HUES64 (cell line): ENCODE measurements around the gene CYCS.
"Not testable (repeated sequence)": the region's sequence is repeated elsewhere in the genome, so short reads cannot be mapped to it uniquely, and the experiment has no call there.

Source experiments
- H3K27ac ChIP-seq: 2 replicates; pipeline ENCODE4 v1.7.0; 2013; ENCODE audit warnings: low read depth, low read length, inconsistent platforms
- H3K27me3 ChIP-seq: 2 replicates; pipeline ENCODE4 v1.6.1; 2013; ENCODE audit warnings: mild to moderate bottlenecking, low read length; ENCODE audit not compliant: insufficient read depth
- H3K36me3 ChIP-seq: 2 replicates; pipeline ENCODE4 v1.6.1; 2013; ENCODE audit warnings: mild to moderate bottlenecking, low read length; ENCODE audit not compliant: insufficient read depth
- H3K4me1 ChIP-seq: 2 replicates; pipeline ENCODE4 v1.6.1; 2013; ENCODE audit warnings: mild to moderate bottlenecking, low read length, moderate library complexity; ENCODE audit not compliant: insufficient read depth
- H3K4me3 ChIP-seq: 2 replicates; pipeline ENCODE4 v1.5.1; 2013; ENCODE audit warnings: mild to moderate bottlenecking, low read length, moderate library complexity
- H3K9ac ChIP-seq: 2 replicates; pipeline ENCODE4 v1.6.1; 2013; ENCODE audit warnings: mild to moderate bottlenecking, low read depth, low read length
- H3K9me3 ChIP-seq: 2 replicates; pipeline ENCODE4 v1.6.1; 2013; ENCODE audit warnings: low read depth, low read length; ENCODE audit not compliant: insufficient read depth
- WGBS: fragments of 150-250, 120-280 bp; methylation state at CpG from one replicate; pipeline ENCODE4 v1.1.7; 2013; ENCODE audit warnings: missing lambda C conversion rate; 5-methylcytosine and 5-hydroxymethylcytosine counted together

Gene CYCS

GRCh38 chr7:25091779-25092178 lies 33.3 kb downstream of the CYCS start:
- H3K27me3 ChIP-seq = no peaks in the 10 kb centered on the region
- H3K4me1 ChIP-seq = no peaks in the 10 kb centered on the region
- H3K27ac ChIP-seq = no peak overlapping the region
- WGBS = 85% methylated on average over 2 of the region's 4 CpGs
- H3K36me3 ChIP-seq = no peaks in the 10 kb centered on the region
- H3K9ac ChIP-seq = no peak overlapping the region
- no peaks in the 10 kb centered on the region for H3K9me3 ChIP-seq
- H3K4me3 ChIP-seq = no peak overlapping the region

- Histone ChIP-seq H3K27me3 (no peaks in the 10 kb centered on the region), H3K27ac (no peak overlapping the region), H3K36me3 (no peaks in the 10 kb centered on the region), H3K9ac (no peak overlapping the region), H3K9me3 (no peaks in the 10 kb centered on the region), H3K4me3 (no peak overlapping the region), H3K4me1 (no peaks in the 10 kb centered on the region)
- 88% methylated on average over 1 of the region's 1 CpG for WGBS
These were observed 33.9 kb downstream of the CYCS start for GRCh38 chr7:25091176-25091575.

DNA sequence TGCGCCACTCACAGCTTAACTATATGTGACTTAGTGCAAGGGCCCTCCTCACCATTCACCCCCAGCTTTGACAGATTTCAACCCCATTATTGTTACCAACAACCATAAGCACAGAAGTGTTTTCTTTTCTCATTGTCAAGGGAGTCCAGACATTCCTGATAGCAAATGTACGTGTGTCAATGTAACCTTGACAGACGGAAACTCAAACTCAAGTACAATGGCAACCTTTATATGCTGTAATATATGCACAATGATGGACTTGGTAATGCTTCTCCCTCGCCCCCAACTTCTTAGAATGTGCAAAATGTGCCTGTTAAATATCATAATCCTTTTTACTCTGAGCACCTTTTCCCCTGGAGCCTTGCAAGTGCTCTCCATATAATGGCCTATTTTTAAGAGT lies 34.7 kb downstream of the CYCS start:
- Histone ChIP-seq H3K36me3 (no peaks in the 10 kb centered on the region), H3K27ac (no peak overlapping the region), H3K4me3 (no peak overlapping the region), H3K4me1 (no peaks in the 10 kb centered on the region), H3K27me3 (no peaks in the 10 kb centered on the region), H3K9ac (no peak overlapping the region), H3K9me3 (no peaks in the 10 kb centered on the region)
- 88% methylated on average over 4 of the region's 4 CpGs for WGBS

GRCh38 chr7:25087855-25088254 lies 37.2 kb downstream of the CYCS start:
- 100% methylated on average over 1 of the region's 2 CpGs for whole genome bisulfite sequencing
- H3K9ac ChIP-seq = no peak overlapping the region
- no peaks in the 10 kb centered on the region for H3K36me3 ChIP-seq
- H3K27ac ChIP-seq = no peak overlapping the region
- H3K27me3 ChIP-seq = no peaks in the 10 kb centered on the region
- no peak overlapping the region for H3K4me3 ChIP-seq
- H3K4me1 ChIP-seq = no peaks in the 10 kb centered on the region
- H3K9me3 ChIP-seq = no peaks in the 10 kb centered on the region

DNA sequence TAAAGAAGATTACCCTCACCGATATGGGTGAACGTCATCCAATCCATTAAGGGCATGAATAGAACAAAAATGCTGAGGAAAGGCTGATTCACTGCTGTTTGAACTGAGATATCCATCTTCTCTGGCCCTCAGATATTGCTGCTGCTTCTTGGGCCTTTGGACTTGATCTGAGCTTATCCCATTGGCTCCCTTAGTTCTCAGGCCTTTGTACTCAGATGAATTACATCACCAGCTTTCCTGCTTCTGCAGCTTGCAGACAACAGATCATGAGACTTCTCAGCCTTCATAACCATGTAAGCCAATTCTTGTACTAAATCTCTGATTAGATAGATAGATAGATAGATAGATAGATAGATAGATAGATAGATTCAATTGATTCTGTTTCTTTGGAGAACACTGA lies 40.2 kb downstream of the CYCS start:
- no peak overlapping the region for H3K4me3 ChIP-seq
- 86% methylated on average over 2 of the region's 2 CpGs for WGBS

DNA sequence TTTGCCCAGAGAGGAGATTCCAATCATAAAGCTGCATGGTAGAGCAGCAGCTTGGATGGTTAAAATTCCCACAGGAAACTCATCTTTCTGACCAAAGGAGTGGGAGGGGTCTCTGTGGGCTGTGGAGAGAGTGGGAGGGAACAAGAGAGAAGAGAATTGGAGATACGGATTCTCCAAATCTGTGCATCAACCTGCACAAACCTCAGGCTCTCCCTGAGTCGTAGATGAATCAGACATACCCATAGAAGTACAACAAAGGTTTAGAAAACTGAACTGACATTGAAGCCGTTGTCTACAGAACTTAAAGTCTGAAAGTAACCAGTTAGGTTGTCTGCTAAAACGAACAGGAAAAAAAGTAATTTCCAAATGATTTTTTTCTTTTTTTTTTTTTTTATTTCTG lies 41.9 kb downstream of the CYCS start:
- no peaks in the 10 kb centered on the region for H3K9me3 ChIP-seq
- WGBS = 85% methylated on average over 4 of the region's 4 CpGs
- no peak overlapping the region for H3K4me3 ChIP-seq
- H3K36me3 ChIP-seq = no peaks in the 10 kb centered on the region
- no peak overlapping the region for H3K27ac ChIP-seq
- H3K27me3 ChIP-seq = no peaks in the 10 kb centered on the region
- H3K9ac ChIP-seq = no peak overlapping the region
- H3K4me1 ChIP-seq = no peaks in the 10 kb centered on the region

More for the DNA sequence above, 40.2 kb downstream of the CYCS start:
- no peaks in the 10 kb centered on the region for H3K36me3 ChIP-seq
- no peak overlapping the region for H3K9ac ChIP-seq
- no peaks in the 10 kb centered on the region for H3K9me3 ChIP-seq
- H3K4me1 ChIP-seq = no peaks in the 10 kb centered on the region
- no peak overlapping the region for H3K27ac ChIP-seq
- H3K27me3 ChIP-seq = no peaks in the 10 kb centered on the region

- H3K27me3 ChIP-seq = not testable (repeated sequence)
- WGBS = 89% methylated on average over 4 of the region's 4 CpGs
These were observed 43.0 kb downstream of the CYCS start for GRCh38 chr7:25082041-25082440.

GRCh38 chr7:25077096-25077495 lies 48.0 kb downstream of the CYCS start:
- no peak overlapping the region for H3K9ac ChIP-seq
- H3K27me3 ChIP-seq = no peaks in the 10 kb centered on the region
- no peaks in the 10 kb centered on the region for H3K4me1 ChIP-seq
- WGBS = 90% methylated on average over 3 of the region's 4 CpGs
- no peak overlapping the region for H3K4me3 ChIP-seq
- no peaks in the 10 kb centered on the region for H3K9me3 ChIP-seq
- H3K27ac ChIP-seq = no peak overlapping the region
- H3K36me3 ChIP-seq = no peaks in the 10 kb centered on the region

More at GRCh38 chr7:25082041-25082440, 43.0 kb downstream of the CYCS start:
- not testable (repeated sequence) for H3K27ac ChIP-seq, H3K36me3 ChIP-seq, H3K9me3 ChIP-seq, H3K9ac ChIP-seq, H3K4me3 ChIP-seq, H3K4me1 ChIP-seq

DNA sequence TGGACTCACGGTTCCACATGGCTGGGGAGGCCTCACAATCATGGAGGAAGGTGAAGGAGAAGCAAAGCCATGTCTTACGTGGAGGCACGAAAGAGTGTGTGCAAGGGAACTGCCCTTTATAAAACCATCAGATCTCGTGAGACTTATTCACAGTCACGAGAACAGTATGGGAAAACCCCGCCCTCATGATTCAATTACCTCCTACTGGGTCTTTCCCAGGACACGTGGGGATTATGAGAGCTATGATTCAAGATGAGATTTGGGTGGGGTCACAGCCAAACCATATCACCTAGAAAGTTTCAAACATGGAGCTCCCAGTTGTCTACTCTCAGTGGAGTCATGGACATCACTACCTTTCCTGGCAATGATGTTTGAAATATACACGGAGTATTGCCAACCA lies 49.6 kb downstream of the CYCS start:
- H3K4me1 ChIP-seq = no peaks in the 10 kb centered on the region
- H3K9ac ChIP-seq = no peak overlapping the region
- WGBS = 83% methylated on average over 8 of the region's 8 CpGs
- no peaks in the 10 kb centered on the region for H3K27me3 ChIP-seq
- H3K9me3 ChIP-seq = no peaks in the 10 kb centered on the region
- no peaks in the 10 kb centered on the region for H3K36me3 ChIP-seq
- no peak overlapping the region for H3K27ac ChIP-seq
- H3K4me3 ChIP-seq = no peak overlapping the region

DNA sequence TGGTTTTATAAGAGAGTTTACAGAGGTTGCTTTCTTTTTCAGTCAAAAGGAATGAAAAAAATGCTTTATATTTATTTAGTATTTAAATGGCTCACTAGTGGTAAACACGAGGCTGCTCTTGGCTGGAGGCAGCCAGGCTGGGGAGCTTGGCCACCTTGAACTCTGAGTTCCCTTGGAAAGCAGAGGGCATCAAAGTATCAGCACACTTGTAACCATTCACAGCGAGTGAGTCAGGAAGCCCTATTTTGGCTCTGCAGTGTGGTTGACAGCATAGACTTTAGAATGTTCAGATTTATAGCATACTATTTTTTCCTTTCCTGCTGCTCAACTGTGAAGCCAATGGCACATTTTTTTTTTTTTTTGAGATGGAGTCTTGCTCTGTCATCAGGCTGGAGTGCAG lies 51.6 kb downstream of the CYCS start:
- H3K27ac ChIP-seq = no peak overlapping the region
- H3K4me3 ChIP-seq = no peak overlapping the region
- H3K9ac ChIP-seq = no peak overlapping the region
- H3K36me3 ChIP-seq = no peaks in the 10 kb centered on the region
- H3K9me3 ChIP-seq = no peaks in the 10 kb centered on the region
- 0 out of 2 replicates have a peak, but pooled peaks cover 3% of the 10 kb centered on the region for H3K4me1 ChIP-seq
- 78% methylated on average over 2 of the region's 2 CpGs for WGBS
- no peaks in the 10 kb centered on the region for H3K27me3 ChIP-seq
